Measurements from ENCODE around the gene SCNN1A.

The SCNN1A gene

DNA sequence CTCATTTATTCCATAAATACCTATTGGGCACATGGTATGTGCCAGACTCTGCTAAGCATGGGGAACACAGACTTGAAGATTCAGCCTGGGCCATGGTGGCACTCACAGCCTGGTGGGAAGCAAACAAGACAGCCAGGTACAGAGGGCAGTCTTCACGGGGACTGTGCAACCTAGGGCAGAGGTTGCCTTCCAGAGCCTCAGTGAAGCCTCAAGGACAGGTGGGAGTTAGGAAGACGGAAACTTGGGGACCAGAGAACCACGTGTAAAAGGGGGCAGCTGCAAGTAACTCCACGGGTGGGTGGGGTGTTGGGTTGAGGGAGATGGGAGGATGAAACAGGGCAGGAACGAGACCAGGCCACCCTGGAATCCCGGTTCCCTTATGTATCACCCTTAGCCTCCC is 7.6 kb upstream of the SCNN1A start:
- H3K9me3 ChIP-seq (ENCODE audit: insufficient read depth, low read depth, low read length) = no peaks in the 10 kb centered on the region
- H3K9ac ChIP-seq (ENCODE audit: low read depth, low read length) = no peak overlapping the region
- no peak overlapping the region for H3K4me3 ChIP-seq (ENCODE audit: low read length)
- H3K36me3 ChIP-seq (ENCODE audit: insufficient read depth, low read depth, low read length) = no peaks in the 10 kb centered on the region
- H3K4me1 ChIP-seq (ENCODE audit: insufficient read depth, low read length) = peaks cover 17% of the 10 kb centered on the region
- H3K27ac ChIP-seq (ENCODE audit: low read length) = no peak overlapping the region
- H3K27me3 ChIP-seq (ENCODE audit: insufficient read depth, low read length) = peaks cover 35% of the 10 kb centered on the region

GRCh38 chr12:6382371-6382770 is 7.0 kb upstream of the SCNN1A start:
- Histone ChIP-seq H3K36me3 (ENCODE audit: insufficient read depth, low read depth, low read length) (no peaks in the 10 kb centered on the region), H3K4me3 (ENCODE audit: low read length) (no peak overlapping the region), H3K27ac (ENCODE audit: low read length) (no peak overlapping the region), H3K27me3 (ENCODE audit: insufficient read depth, low read length) (peaks cover 35% of the 10 kb centered on the region), H3K9ac (ENCODE audit: low read depth, low read length) (no peak overlapping the region), H3K9me3 (ENCODE audit: insufficient read depth, low read depth, low read length) (no peaks in the 10 kb centered on the region), H3K4me1 (ENCODE audit: insufficient read depth, low read length) (peaks cover 22% of the 10 kb centered on the region)

DNA sequence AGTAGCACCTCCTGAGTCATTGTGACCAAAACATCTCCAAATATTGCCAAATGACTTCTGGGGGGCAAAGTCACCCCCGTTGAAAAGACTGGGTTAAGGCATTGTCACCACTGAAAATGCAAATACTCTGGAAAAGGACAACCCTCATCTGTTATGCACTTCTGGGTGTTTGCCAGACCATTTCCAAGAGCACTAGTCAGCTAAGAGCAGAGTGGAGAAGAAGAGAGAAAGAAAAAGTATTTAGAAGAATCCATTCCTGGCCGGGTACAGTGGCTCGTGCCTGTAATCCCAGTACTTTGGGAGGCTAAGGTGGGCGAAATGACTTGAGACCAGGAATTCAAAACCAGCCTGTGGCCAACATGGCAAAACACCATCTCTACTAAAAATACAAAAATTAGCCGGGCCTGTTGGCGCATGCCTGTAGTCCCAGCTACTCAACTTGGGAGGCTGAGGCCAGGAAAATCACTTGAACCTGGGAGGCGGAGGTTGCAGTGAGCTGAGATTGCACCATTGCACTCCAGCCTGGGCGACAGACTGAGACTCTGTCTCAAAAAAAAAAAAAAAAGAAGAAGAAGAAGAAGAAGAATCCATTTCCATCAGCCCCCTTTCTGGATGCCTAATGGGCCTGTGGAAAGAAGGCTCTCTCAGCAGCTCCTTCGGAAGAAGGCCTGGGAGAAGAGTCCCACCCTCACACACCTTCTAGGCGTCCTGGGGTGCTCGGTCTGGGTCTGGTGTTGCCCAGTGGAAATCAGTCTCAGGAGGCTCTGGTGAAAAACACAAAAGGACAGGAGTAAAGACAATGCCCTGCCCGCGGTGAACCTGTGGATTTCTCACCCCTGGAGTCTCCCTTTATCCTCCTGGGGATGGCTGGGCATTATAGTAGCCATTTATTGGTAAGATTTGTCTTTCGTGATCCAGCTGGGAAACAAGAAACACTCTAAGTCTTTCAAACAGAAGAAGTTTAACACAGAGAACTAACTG is 5.1 kb upstream of the SCNN1A start:
- Histone ChIP-seq H3K4me3 (ENCODE audit: low read length) (no peak overlapping the region), H3K9ac (ENCODE audit: low read depth, low read length) (no peak overlapping the region), H3K4me1 (ENCODE audit: insufficient read depth, low read length) (peaks cover 40% of the 10 kb centered on the region), H3K27me3 (ENCODE audit: insufficient read depth, low read length) (peaks cover 35% of the 10 kb centered on the region), H3K27ac (ENCODE audit: low read length) (no peak overlapping the region), H3K36me3 (ENCODE audit: insufficient read depth, low read depth, low read length) (no peaks in the 10 kb centered on the region), H3K9me3 (ENCODE audit: insufficient read depth, low read depth, low read length) (no peaks in the 10 kb centered on the region)

DNA sequence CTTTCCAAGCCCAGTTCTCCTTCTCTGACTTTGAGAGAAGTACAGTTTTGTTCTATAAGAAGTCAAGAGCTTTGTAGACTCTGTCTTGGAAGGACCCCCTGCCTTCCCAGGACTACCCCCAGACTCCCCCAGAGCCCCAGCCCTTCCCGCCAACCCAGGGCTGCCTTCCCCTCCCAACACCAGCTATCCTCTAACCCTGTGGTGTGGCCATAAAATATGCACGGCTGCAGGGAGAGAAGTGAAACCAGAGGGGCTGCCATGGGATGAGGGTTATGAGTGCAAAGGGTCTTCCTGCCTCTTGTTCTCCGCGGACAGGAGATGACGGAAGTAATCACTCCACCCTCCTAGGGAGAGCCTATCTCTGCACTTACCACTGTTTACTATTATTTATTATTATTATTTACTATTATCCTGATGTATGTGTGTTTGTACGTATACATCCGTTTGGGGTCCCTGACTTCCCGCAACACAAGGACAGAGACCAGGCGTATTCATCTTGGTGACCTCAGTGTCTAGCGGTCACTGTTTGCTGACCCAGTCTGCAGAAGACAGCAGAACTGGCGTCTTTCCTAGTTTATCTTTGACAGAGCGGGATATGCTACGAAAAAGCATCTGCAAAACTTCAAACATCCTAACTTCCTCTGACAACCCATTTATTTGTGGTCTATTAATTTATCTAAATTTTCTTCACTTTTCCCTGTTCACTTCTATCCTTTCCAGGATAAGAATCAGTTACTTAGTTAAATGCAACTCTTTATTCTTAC is 3.5 kb upstream of the SCNN1A start:
- Histone ChIP-seq H3K27ac (ENCODE audit: low read length) (no peak overlapping the region), H3K27me3 (ENCODE audit: insufficient read depth, low read length) (peaks cover 23% of the 10 kb centered on the region), H3K36me3 (ENCODE audit: insufficient read depth, low read depth, low read length) (no peaks in the 10 kb centered on the region), H3K4me3 (ENCODE audit: low read length) (no peak overlapping the region), H3K9me3 (ENCODE audit: insufficient read depth, low read depth, low read length) (no peaks in the 10 kb centered on the region), H3K9ac (ENCODE audit: low read depth, low read length) (no peak overlapping the region), H3K4me1 (ENCODE audit: insufficient read depth, low read length) (peaks cover 46% of the 10 kb centered on the region)

DNA sequence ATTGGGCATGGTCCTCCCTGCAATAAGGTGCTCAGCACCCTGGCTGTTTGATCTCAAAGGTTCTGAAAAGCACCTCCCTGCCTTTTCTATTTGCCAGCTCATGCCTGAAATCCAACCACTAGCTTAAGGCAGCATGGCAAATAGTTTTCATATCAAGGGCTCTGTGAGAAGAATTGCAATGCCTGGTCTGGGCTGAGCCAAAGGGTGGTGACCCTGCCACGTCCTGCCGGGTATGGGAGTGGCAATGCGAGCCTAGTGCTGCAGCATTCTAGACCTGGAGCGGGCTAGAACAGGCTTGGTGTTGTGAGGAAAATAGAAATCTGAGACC is 2.3 kb upstream of the SCNN1A start:
- Histone ChIP-seq H3K27me3 (ENCODE audit: insufficient read depth, low read length) (peaks cover 11% of the 10 kb centered on the region), H3K9me3 (ENCODE audit: insufficient read depth, low read depth, low read length) (no peaks in the 10 kb centered on the region), H3K36me3 (ENCODE audit: insufficient read depth, low read depth, low read length) (no peaks in the 10 kb centered on the region), H3K4me1 (ENCODE audit: insufficient read depth, low read length) (peaks cover 45% of the 10 kb centered on the region), H3K4me3 (ENCODE audit: low read length) (peak overlapping the region; percentile 91; the same call in 1 of the 2 replicates), H3K9ac (ENCODE audit: low read depth, low read length) (peak overlapping the region; percentile 96; the same call in 1 of the 2 replicates), H3K27ac (ENCODE audit: low read length) (no peak overlapping the region)

DNA sequence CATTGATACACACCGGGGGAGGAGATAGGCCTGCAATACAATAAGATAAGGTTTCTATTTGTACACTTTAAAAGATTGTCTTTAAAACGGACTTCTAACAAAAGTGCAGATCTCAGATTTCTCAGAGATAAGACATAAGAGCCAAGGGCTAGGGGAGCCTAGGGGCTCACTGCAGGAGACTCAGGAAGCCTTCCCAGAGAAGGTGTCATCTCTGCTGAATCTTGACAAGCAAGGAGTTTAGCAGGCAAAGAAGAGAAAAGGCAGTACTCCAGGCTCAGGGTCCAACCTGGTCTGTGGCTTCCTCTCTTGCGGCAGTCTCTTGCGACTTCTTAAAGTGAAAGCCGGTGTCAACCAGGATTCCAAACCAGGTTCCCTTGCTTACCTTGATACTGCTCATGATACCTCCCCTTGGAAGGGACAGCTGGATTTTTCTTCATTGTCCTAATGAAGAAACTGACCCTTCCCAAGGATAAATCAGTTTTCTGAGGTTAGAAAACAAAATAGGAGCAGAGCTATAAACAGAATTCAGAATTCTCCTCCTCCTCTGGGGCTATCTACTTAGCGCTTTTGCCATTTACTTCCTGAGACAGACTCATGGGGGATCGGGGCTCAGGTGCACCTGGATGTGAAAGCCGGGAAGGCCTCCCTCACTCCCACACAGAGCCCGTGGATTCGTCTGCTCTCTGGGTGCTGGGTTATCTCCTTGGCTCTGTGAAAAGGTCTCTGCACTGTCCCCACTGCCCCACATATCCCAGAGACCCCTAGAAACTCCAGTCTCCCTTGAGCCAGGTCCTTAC is 1.7 kb upstream of the SCNN1A start:
- Histone ChIP-seq H3K36me3 (ENCODE audit: insufficient read depth, low read depth, low read length) (no peaks in the 10 kb centered on the region), H3K27ac (ENCODE audit: low read length) (peak overlapping the region; percentile 99), H3K27me3 (ENCODE audit: insufficient read depth, low read length) (peaks cover 6% of the 10 kb centered on the region; the same call in 1 of the 2 replicates), H3K4me3 (ENCODE audit: low read length) (peak overlapping the region; percentile 91), H3K9ac (ENCODE audit: low read depth, low read length) (peak overlapping the region; percentile 96; the same call in 1 of the 2 replicates), H3K4me1 (ENCODE audit: insufficient read depth, low read length) (peaks cover 46% of the 10 kb centered on the region), H3K9me3 (ENCODE audit: insufficient read depth, low read depth, low read length) (no peaks in the 10 kb centered on the region)

GRCh38 chr12:6376079-6376869 is 911 bp upstream of the SCNN1A start:
- peaks cover 43% of the 10 kb centered on the region for H3K4me1 ChIP-seq (ENCODE audit: insufficient read depth, low read length)
- peak overlapping the region; percentile 91 for H3K4me3 ChIP-seq (ENCODE audit: low read length)
- H3K27ac ChIP-seq (ENCODE audit: low read length) = peak overlapping the region; percentile 99
- no peaks in the 10 kb centered on the region for H3K36me3 ChIP-seq (ENCODE audit: insufficient read depth, low read depth, low read length)
- H3K9me3 ChIP-seq (ENCODE audit: insufficient read depth, low read depth, low read length) = no peaks in the 10 kb centered on the region
- H3K27me3 ChIP-seq (ENCODE audit: insufficient read depth, low read length) = peaks cover 4% of the 10 kb centered on the region; the same call in 1 of the 2 replicates
- H3K9ac ChIP-seq (ENCODE audit: low read depth, low read length) = peak overlapping the region; percentile 96

DNA sequence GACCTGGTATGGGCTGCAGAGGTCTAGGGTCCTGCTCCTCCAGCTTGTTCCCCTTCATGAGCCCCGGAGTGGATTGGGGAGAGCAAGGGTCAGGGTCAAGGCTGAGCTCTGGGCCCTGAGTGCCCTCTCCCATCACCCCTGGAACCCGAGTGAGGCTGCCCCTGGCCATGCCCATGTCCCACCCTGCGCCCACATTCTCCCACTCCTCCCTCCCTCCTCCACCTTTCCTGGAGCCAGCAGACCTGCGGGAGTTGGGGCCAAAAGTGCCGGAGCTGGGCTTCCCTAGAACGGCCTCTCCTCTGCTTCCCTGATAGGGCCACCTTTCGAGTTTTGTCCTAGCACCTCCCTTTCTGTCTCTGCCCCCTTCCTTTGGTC is 590 bp downstream of the SCNN1A start:
- Histone ChIP-seq H3K4me1 (ENCODE audit: insufficient read depth, low read length) (peaks cover 53% of the 10 kb centered on the region), H3K4me3 (ENCODE audit: low read length) (peak overlapping the region; percentile 91), H3K9me3 (ENCODE audit: insufficient read depth, low read depth, low read length) (no peaks in the 10 kb centered on the region), H3K27ac (ENCODE audit: low read length) (peak overlapping the region; percentile 88), H3K27me3 (ENCODE audit: insufficient read depth, low read length) (no peaks in the 10 kb centered on the region), H3K36me3 (ENCODE audit: insufficient read depth, low read depth, low read length) (0 out of 2 replicates have a peak, but pooled peaks cover 4% of the 10 kb centered on the region), H3K9ac (ENCODE audit: low read depth, low read length) (peak overlapping the region; percentile 77)

DNA sequence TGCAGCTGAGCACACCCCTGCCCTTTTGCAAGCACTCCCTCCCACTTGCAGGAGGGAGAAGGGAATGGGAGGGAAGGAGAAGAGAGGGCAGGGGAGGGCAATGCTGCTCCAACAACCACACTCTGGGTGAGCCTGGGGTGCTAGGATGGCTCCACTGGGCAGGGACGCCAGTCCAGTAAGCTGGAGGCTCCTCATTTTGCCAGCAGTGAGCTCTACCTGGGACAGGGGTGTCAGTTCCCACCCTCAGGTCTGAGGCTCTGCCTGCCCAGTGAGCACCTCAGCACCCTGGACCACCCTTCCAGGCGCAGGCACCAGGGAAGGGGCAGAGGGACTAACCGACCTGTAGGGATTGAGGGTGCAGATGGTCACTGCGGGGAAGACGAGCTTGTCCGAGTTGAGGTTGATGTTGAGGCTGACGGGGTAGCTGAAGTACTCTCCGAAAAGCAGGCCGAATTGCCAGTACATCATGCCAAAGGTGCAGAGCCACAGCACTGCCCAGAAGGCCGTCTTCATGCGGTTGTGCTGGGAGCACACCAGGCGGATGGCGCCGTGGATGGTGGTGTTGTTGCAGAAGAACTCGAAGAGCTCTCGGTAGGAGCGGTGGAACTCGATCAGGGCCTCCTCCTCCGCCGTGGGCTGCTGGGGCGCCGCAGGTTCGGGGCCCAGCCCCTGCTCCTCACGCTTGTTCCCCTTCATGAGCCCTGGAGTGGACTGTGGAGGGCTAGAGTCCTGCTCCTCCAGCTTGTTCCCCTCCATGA is 1.2 kb downstream of the SCNN1A start:
- Histone ChIP-seq H3K27me3 (ENCODE audit: insufficient read depth, low read length) (no peaks in the 10 kb centered on the region), H3K9me3 (ENCODE audit: insufficient read depth, low read depth, low read length) (no peaks in the 10 kb centered on the region), H3K4me3 (ENCODE audit: low read length) (peak overlapping the region; percentile 91), H3K9ac (ENCODE audit: low read depth, low read length) (peak overlapping the region; percentile 77), H3K27ac (ENCODE audit: low read length) (peak overlapping the region; percentile 88), H3K36me3 (ENCODE audit: insufficient read depth, low read depth, low read length) (0 out of 2 replicates have a peak, but pooled peaks cover 4% of the 10 kb centered on the region), H3K4me1 (ENCODE audit: insufficient read depth, low read length) (peaks cover 53% of the 10 kb centered on the region)

DNA sequence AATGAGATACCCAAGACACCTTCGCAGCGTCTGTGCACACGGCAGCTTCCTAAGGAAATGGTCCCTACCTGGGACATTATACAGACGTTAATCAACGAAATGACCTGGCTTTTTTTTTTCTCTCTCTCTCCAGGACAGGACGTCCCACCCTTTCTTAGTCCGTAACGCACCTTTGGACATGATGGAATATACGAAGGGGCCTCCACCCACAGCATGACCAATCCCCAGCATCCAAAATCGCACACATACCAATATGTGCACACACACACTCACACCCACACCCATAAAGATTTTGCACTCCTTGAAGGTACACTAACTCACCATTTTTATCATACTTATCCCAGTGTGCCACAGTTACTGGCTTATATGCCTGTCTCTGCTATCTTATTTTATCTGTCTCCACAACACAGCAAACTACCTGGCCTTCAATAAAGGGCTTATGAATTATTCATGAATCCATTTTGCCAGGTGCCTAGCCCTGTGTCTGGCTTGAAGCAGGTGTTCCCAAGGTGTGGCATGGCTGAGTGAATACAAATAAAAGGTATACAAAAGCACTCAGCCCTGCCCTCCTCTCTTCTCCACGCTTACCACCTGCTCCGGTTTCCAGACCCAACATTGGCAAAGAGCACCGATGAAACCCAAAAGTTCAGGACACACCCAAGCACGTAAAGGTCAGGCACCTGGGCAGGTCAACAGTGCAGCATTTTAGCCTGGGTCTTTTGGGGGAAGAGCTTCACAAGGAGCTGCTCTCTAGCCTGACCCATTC is 2.2 kb downstream of the SCNN1A start:
- Histone ChIP-seq H3K9me3 (ENCODE audit: insufficient read depth, low read depth, low read length) (no peaks in the 10 kb centered on the region), H3K27ac (ENCODE audit: low read length) (peak overlapping the region; percentile 60), H3K36me3 (ENCODE audit: insufficient read depth, low read depth, low read length) (0 out of 2 replicates have a peak, but pooled peaks cover 4% of the 10 kb centered on the region), H3K9ac (ENCODE audit: low read depth, low read length) (peak overlapping the region; percentile 77; the same call in 1 of the 2 replicates), H3K4me1 (ENCODE audit: insufficient read depth, low read length) (peaks cover 60% of the 10 kb centered on the region), H3K4me3 (ENCODE audit: low read length) (peak overlapping the region; percentile 91), H3K27me3 (ENCODE audit: insufficient read depth, low read length) (no peaks in the 10 kb centered on the region)

All from iPS-20b (cell line).